Activated CD8-positive, alpha-beta memory T cell treated with anti-CD3 and anti-CD28 coated beads, Interleukin-2, amount 50 U/mL, for 4 hours (primary cell): ENCODE data around the gene PLVAP.

Experiments used
- DNase-seq: peaks from one replicate; pipeline ENCODE4 v3.0.0-alpha.2; 2020

Gene PLVAP

DNA sequence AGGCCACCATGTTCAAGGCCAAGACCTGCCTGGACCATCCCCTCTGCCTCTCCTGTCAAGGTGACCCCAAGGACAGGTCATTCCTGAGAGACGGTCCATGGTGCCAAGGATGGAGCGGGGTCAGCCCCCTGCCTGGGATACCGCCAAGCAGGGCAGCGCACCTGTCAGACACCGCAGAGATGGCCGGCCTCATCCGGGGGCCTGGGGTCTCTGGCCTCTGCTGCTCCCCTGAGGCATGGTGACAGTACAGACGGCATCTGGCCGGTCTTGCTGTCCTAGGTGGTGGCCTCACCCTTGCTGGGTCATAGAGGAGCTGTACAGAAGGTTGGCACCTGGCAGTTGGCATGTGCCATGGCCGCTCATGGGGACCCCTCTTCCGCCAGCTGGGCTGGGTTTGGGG, 56.7 kb downstream of the PLVAP start:
- DNase-seq: no peak

DNA sequence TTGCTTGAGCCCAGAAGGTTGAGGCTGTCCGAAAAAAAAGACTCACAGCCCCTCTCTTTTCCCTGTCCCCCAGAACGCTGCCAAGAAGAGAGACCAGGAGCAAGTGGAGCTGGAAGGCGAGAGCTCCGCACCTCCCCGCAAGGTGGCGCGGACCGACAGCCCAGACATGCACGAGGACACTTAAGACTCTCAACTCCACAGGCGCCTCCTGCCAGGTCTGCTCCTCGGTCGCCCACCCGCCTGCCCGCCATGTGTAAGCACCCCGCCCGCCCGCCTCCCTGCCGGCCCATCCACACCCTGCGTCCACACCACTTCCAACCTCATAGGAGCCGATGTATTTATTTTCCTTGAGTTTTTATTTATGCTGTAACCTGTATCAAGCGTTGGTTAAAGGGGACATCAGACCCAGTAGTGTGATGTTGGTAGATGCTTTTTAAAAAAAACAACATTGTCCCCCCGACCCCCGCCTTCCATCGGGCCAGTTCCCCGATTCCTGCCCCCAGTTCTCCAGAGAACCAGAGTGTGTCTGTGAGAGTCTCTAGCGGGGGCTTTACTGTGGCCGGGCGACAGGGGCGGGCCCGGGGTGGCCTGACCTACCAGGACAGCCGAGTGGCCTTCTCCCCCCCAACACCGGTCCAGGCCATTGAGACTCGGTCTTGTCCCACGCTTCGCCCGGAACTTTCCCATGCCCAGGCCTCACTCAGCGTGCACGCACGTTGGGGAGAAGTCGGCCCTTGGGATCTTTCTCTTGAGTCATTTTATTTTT, 57.5 kb downstream of the PLVAP start:
- DNase-seq: no peak

DNA sequence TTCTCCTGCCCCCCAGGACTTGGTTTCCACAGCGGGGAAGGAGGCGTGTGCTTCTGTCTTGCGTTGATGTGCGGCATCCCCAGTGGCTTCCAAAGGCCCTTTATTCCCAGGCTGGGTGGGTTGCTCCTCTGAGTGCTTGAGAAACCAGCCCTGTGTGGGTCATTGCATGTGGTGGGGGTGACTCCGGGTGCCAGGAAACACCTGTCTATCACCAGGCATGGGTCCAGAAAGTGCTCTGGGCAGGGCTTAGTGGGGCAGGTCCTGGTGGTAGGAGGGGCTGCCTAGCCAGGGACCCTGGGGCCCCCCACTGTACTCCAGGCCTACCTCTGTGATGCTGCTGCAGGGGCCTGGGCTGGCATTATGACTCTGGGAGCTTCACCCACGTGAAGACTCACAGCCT, 58.2 kb downstream of the PLVAP start:
- no peak for DNase-seq

DNA sequence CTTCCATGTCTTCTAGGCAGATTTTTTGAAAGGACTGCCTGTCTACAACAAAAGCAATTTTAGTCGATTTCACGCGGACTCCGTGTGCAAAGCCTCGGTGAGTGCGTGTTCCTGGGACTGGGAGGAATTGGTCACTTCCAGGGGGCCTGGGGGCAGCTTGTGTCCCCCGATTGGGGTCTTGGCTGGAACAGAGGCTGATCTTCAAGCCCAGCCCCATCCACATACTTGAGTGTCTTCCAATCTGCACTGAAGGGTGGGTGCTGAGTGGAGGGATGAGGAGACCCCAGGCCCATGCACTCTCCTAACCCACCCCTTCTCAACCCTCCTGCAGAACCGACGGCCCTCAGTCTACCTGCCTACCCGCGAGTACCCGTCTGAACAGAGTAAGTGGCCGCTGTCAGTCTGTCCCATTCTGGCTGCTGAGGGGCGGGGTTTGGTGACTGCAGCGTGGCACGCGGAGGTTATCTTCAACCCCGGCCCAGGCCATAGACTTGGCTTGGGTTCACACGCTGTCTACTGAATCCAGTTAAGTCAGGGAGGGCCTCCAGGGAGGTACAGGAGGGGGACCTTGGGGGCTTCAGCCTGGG, 63.0 kb downstream of the PLVAP start:
- DNase-seq: no peak

DNA sequence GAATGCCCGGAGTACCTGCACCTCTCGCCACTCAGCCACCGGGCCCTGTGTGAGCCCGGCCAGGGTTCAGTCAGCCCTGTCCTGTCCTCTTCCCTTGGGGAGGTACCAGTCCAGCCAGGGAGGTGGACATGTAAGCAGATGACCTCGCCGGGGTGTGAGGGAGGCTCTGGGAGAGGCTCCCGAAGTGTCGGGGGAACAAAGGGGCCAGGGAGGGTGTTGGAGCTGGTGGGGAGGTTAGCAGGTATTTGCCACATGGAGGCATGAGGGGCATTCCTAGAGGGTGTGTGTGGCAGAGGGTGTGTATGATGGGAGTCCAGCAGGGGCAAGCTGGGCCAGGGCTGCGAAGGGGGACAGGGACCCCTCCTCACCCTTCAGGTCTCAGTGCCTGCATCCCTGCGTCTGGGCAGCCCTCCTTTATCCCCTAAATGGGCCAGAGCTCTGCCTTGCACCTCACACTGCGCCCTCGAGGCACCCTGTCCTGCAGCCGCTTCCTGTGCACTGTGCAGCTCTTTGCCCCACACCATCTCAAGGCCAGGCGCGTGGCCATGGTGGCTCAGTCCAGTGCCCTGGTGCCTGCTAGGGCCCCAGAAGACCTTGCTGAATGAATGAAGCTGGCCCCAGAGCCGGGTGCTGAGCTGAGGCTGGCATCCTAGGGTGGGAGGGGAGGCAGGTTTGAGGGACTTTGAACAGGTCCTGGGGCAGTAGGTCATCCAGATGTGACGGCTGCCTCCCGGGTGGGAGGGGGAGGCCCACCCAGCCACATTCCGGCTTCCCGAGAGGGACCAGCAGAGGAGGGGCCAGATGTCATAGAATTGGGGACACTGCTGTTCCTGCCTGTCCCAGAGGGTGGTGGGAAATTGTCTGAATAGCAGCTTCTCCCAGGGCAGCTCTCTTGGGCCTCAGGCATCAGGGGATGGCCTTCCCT, 64.7 kb downstream of the PLVAP start:
- no peak for DNase-seq

DNA sequence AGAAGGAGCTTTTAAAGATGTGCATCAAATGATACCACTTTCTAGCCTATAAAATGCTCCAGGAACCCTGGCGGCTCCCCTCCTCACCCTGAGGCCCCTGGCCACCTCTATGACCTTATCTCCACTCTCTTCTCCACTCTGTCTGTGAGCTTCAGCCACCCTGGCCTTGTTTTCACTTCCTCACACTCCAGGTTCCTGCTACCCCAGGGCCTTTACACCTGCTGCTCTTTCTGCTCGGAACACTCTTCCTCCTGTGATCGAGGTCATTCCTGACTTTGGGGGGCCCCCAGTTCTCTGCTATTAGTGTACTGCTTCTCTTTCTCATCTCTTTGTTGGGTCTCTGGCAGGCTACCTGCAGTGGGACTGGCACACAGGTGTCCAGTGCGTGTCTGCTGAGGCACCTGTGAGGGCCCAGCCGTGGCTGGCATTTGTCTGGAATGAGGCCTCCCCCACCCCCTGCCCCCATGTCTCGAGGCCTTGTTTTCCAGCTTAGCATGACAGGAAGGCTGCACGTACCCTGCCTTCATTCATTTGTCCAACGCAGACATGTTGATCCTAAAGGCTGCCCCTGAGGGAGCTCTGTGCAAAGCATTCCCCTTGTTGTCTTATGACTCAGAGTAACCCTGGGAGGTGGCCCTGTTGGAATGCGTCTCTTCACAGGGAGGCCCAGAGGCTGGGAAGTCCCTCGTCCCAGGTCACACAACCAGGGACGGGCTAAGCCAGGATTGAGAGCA, 65.5 kb downstream of the PLVAP start:
- no peak for DNase-seq

DNA sequence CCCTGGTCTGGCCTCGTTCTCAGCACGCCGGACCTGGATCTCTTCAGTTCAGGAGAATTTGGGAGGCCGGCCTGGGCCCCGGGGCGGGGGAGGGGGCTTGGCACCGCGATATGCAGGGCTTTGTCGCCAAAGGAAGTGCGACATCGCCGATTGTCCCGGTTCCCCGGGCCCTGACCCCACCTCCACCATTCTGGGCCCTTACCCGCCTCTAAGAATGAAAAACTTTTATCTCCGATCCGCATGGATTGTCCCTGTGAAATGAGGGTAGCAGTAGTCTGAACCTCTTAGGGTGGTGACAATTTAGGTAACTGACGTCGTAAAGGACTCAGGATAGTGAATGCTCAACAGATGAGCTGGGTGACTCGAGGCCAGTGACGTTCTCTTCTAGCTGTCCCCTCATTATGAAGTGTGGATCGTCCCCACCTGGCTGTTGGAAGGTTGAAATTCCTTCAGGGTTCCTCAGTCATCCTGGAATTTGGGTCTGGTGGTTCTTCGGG, 67.1 kb downstream of the PLVAP start:
- DNase-seq: no peak

DNA sequence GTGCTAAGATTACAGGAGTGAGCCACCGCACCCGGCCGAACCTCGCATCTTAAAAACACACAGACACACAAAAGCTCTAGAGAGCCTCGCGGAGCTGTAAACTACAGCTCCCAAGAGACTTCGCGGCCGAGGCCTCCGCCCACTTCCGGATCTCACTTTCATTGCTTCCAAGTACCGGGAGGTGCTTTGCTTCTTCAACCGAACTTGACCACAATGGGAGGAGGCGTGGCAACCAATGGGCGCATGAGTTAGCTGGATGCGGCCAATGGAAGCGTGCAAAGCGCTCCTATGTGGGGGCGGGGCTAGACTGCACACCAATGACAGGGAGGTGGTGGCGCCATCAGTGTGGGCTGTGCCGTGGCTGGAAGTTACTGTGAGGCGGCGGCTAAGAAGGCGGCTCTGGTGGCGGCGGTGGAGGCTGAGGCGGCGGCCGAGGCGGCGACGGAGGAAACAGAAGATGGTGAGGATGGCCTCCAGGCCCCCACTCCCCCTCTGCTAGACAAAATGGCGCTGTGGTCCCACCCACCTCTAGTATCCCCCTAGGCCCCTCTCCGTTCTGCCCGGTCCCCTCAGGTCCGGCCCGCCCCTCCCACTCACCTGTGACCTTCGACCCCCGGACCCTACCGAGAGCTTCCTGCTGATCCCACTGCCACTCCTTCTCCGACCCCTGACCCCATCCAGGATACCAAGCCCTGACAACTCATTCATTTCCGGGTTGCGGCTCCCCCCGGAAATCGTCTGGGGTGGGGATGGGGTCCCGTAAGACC, 67.8 kb downstream of the PLVAP start, which contains the start of gene DDA1:
TSS of gene DDA1 (plus strand) at position 366 of the 767 bp plus-strand sequence. CDS start at position 458, 92 bp downstream.
- peak; percentile 98 for DNase-seq

DNA sequence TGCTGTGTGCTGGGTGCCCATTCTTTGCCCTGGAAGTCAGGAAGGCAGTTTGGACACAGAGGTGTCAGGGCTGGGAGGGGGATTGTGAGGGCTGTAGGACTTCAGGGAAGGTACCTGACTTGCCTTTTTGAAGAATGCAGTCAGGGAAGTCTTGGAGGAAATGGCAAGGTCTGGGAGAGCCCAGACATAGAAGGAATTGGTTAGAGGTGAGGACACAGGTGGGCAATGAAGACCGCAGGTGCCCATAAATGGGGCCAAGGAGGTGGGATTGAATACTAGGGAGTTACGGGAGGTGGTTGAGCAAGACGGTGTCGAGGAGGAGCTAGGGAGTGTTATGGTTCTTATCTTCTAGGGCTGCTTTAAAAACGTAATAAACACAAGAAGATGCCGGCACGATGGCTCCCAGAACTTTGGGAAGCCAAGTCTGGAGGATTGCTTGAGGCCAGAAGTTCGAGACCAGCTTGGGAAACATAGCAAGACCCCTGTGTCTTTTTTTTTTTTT, 69.2 kb downstream of the PLVAP start:
- DNase-seq: no peak

DNA sequence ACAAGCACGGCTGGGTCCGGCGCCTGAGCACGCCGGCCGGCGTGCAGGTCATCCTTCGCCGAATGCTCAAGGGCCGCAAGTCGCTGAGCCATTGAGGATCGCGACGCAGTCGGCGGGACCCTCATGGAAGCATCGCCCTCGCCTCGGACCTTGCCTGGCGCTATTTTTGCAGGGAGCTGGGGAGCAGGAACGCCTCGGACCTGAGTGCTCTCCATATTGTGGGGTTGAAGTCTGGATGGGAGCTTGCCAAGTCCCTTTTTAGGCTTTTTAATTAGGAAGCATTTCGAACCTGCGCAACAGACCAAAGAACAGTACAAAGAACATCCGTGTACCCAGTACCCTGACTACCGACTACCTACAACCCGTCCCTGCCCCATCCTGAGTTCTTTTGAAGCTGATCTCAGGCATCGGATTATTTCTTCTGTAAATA, 70.8 kb downstream of the PLVAP start:
- no peak for DNase-seq

DNA sequence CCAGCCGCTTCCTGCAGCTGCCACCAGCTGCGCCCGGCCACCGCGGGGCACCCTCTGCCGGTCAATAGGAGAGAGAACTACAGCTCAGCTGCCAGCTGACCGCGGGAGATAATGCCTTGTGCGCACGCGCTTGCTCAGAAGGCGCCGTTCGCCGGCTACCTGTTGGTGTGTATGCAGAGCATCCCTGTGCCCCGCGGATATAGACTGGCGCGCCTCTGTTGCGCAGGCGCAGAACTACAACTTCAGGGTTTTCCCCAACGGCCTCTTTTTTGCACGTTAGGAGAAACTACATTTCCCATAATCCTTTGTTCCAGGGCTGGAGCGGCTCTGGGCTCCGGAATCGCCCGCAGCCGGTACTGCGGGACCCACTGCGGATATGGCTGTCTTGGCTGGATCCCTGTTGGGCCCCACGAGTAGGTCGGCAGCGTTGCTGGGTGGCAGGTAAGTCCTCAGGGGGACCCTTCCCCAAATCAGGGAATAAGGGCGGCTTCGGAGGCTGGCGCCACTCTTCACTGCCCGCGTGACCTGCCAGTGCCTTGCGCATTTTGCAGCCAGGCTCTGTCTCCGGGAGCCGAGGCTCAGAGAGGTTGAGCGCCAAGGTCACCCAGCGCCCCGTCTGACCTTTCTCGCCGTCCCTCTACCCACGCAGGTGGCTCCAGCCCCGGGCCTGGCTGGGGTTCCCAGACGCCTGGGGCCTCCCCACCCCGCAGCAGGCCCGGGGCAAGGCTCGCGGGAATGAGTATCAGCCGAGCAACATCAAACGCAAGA, 71.4 kb downstream of the PLVAP start, which contains the start of gene MRPL34:
TSS of gene MRPL34 (plus strand) at position 356 of the 768 bp plus-strand sequence. CDS start at position 377, 21 bp downstream.
- peak; percentile 89 for DNase-seq

DNA sequence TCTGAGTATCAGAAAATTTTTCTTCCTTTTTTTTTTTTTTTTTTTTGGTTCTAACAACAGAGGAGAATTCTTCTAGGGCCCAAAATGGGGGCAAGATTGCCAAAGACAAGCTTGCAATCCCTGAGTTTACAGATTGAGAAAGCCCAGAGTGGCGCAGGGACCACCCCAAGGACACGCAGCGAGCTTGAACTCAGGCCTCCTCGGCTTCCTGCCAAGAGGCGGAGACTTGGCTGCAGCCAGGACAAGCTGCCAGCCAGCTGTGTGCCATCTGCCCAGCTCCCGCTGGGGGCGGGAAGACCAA, 72.0 kb downstream of the PLVAP start:
- no peak for DNase-seq

DNA sequence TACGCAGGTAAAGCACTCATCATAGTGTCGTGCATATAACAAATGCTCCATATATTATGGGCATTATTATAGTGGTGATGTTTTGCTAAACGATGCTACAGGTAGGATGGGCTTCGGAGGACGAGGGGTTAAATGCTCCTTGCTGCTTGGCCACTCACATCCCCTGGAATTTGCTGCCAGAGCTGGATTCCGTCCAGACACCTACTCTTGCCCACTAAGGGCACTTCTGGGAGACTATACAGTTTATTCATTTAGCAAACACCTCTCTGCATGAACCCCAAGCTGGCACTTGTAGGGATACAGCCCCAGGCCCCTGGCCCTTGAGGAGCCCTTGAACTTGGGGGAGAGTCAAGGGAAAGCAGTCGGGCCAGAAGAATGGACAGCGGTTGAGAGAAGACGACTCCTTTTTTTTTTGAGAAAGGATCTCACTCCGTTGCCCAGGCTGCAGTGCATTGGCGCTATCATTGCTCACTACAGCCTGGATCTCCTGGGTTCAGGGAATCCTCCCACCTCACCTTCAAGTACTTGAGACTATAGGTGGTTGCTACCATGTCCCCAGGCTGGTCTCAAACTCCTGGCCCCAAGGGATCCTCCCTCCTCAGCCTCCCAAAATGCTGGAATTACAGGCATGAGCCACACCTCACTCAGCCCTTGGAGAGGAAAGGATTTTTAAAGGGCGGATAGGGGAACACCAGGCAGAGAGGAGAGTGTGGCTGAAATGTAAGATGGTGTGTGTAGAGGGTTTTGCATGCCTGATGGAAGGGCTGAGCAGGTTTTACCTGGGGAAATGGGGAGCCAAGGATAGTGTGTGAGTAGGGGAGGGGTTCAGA, 72.5 kb downstream of the PLVAP start:
- no peak for DNase-seq

DNA sequence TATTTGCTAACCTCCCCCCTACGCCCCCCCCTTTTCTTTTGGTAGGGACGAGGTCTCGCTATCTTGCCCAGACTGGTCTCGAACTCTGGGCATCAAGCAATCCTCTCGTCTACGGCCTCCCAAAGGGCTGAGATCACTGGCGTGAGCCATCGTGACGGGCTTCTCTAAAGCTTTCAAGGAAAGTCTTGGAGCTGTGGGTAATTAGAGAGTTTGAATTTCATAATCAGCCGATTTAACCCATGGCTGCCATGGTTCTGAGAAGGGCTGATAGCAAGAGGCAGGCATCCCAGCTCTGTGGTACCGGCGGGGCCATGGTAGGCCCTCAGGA, 73.2 kb downstream of the PLVAP start:
- no peak for DNase-seq

DNA sequence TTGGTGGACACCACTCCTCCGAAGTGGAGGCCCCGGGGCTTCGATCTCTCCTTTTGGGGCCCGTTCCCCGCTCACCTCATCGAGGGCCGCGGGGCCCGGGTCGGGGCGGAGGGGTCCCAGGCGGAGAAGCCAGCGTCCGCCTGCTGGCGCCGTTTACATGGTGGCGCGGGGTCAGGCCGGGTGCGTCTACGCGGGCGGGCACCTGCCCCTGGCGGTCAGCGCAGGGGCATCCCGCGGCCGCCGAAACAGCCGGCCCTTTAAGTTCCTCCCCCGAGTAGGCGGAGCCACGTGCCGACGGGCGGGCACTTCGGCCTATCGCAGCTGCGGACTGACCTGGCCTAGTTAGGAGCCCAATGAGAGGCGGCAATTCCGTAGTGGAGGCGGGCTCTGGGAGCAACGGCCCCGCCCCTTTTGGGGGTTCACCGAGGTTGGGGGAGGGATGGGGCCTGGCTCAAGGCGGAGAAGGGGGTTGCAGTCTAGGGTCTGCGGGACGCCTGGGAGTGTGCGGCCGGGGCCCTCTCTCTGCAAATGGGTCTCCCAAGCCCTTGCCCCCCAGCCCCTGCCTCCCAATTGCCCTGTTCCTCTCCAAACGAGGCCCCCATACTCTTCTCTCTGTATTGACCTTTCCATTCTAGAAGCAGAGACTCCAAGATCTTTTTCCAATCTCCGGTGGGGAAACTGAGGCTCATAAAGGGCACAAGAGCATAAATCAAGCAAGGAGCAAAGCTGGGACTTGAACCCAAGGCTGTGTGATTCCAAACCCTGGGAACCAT, 73.8 kb downstream of the PLVAP start, which contains the start of gene ABHD8:
TSS of gene ABHD8 (minus strand) at position 259 of the 773 bp plus-strand sequence. CDS start 1,809 bp downstream, outside the sequence.
- peak; percentile 93 for DNase-seq

DNA sequence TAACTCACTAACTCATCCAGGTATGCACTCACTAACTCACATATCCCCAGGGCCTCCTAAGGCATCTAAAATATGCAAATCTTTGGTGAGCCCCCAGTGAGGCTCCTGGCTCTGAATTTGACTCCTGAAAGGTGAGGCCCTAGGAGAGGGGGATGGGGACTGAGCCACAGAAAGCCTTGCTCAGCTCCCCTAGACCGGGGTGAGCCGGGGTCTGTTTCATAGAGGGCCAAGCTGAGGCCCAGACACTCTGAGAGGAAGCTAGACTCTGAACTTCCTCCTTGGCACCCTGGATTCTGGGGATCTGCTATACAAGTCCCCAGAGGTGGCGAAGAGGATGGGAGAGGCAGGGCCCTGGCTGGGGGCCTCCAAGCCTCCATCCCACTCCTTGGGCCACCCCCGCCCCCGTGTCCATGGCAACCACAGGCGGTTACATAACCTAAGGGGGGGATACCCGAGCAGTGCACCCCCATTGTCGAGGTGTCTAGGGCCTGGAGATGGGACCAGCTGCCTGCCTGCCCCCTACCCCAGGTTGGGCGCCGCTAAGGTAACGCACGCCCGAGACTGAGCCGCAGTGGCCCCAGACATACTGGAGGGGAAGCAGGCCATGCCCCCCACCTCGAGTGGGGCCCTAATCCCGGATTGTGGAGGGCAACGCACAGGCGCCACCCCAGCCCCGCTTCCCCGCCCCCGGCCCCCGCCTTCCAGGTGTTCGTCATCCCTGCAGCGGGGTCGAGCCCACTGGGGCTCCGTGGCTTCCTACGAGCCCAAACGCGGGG, 74.6 kb downstream of the PLVAP start:
- DNase-seq: peak; percentile 38
